ENCODE results near the gene TANC1.
A peak's percentile ranks its signal among the peaks of the same experiment; 100 is the strongest.

Gene TANC1

GRCh38 chr2:158958365-158958764 lies 10.1 kb upstream of the TANC1 start:
- TF ChIP-seq REST (IDR thresholded peaks at IDR 0.05; ENCODE audit: insufficient read depth in 1 of 2, low read depth in 2 of 2, low read length in 2 of 2) (no peak), SIN3A (IDR thresholded peaks at IDR 0.05; ENCODE audit: borderline replicate concordance, insufficient read depth, low read length) (no peak), FOXP2 (optimal IDR thresholded peaks at IDR 0.05; ENCODE audit: borderline replicate concordance, extremely low read depth, extremely low read length, insufficient read depth) (no peak), TAF1 (IDR thresholded peaks at IDR 0.05; ENCODE audit: borderline replicate concordance, insufficient read depth, low read length) (no peak)

GRCh38 chr2:158960193-158960592 lies 8.2 kb upstream of the TANC1 start:
- TF ChIP-seq SIN3A (IDR thresholded peaks at IDR 0.05; ENCODE audit: borderline replicate concordance, insufficient read depth, low read length), result no peak
- TF ChIP-seq TAF1 (IDR thresholded peaks at IDR 0.05; ENCODE audit: borderline replicate concordance, insufficient read depth, low read length), result no peak
- no peak for TF ChIP-seq FOXP2 (optimal IDR thresholded peaks at IDR 0.05; ENCODE audit: borderline replicate concordance, extremely low read depth, extremely low read length, insufficient read depth)
- TF ChIP-seq POLR2AphosphoS5 (IDR thresholded peaks at IDR 0.05; ENCODE audit: low read depth, low read length), result no peak
- TF ChIP-seq REST (IDR thresholded peaks at IDR 0.05; ENCODE audit: insufficient read depth in 1 of 2, low read depth in 2 of 2, low read length in 2 of 2), result no peak

GRCh38 chr2:158962074-158962473 lies 6.4 kb upstream of the TANC1 start:
- TF ChIP-seq SIN3A (IDR thresholded peaks at IDR 0.05; ENCODE audit: borderline replicate concordance, insufficient read depth, low read length), result no peak
- TF ChIP-seq FOXP2 (optimal IDR thresholded peaks at IDR 0.05; ENCODE audit: borderline replicate concordance, extremely low read depth, extremely low read length, insufficient read depth), result no peak
- no peak for TF ChIP-seq REST (IDR thresholded peaks at IDR 0.05; ENCODE audit: insufficient read depth in 1 of 2, low read depth in 2 of 2, low read length in 2 of 2)
- TF ChIP-seq POLR2AphosphoS5 (IDR thresholded peaks at IDR 0.05; ENCODE audit: low read depth, low read length), result no peak
- no peak for TF ChIP-seq TAF1 (IDR thresholded peaks at IDR 0.05; ENCODE audit: borderline replicate concordance, insufficient read depth, low read length)

- TF ChIP-seq POLR2AphosphoS5 (IDR thresholded peaks at IDR 0.05; ENCODE audit: low read depth, low read length) (no peak), TAF1 (IDR thresholded peaks at IDR 0.05; ENCODE audit: borderline replicate concordance, insufficient read depth, low read length) (no peak), FOXP2 (optimal IDR thresholded peaks at IDR 0.05; ENCODE audit: borderline replicate concordance, extremely low read depth, extremely low read length, insufficient read depth) (no peak), REST (IDR thresholded peaks at IDR 0.05; ENCODE audit: insufficient read depth in 1 of 2, low read depth in 2 of 2, low read length in 2 of 2) (no peak), SIN3A (IDR thresholded peaks at IDR 0.05; ENCODE audit: borderline replicate concordance, insufficient read depth, low read length) (no peak)
These were observed 5.4 kb upstream of the TANC1 start for GRCh38 chr2:158963071-158963470.

- TF ChIP-seq POLR2AphosphoS5 (IDR thresholded peaks at IDR 0.05; ENCODE audit: low read depth, low read length) (no peak), REST (IDR thresholded peaks at IDR 0.05; ENCODE audit: insufficient read depth in 1 of 2, low read depth in 2 of 2, low read length in 2 of 2) (peak in 1 of 2 experiments; percentile 48; a peak in 1 of 4 replicates)
These were observed 3.3 kb upstream of the TANC1 start for GRCh38 chr2:158965107-158965506.

Measured in PFSK-1 (cell line).